ENCODE results near the gene KBTBD4. TPM values are rescaled to one million over a fixed set of nuclear protein-coding genes. Genes with fewer than 3 reads are reported as not detected.

KBTBD4 gene
- total and polyA plus RNA-seq, 2 of the 13 experiments (the other 11 are each of a cell fraction or from before 2014, with no cell fraction given) = 8.5 to 12.8 TPM

DNA sequence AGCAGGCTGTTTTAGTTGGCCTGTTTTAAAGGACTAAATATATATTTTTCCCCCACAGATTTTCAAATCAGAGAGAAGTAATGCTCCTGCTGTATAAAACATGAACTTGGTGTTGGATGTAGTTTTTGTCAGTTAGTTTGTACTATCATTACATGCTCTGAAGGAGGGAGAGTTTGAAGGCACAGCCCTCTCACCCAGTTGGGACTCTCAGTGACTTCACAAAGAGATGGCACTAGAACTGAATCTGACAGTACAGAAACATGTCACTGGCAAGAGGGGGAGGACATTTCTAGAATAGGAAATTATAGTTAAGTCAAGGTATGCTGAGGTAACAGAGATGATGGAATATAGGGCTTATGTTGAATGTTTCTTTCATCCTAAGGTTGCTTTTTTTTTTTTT is 36.5 kb upstream of the KBTBD4 start:
- Histone ChIP-seq H3K27ac (ENCODE audit: extremely low read length, insufficient read depth, low read length) (no peak overlapping the region), H3K4me3 (replicated peaks in 1 of 3; ENCODE audit: insufficient read depth in 1 of 3, low read depth in 2 of 3, low read length in 3 of 3) (no peak overlapping the region), H3K4me2 (ENCODE audit: low read depth, low read length) (no peak overlapping the region), H3K9ac (ENCODE audit: insufficient read depth, low read depth, low read length) (no peak overlapping the region), H3K79me2 (ENCODE audit: insufficient read depth, low read length) (no peaks in the 10 kb centered on the region), H3K9me3 (ENCODE audit: low read length) (no peaks in the 10 kb centered on the region), H3K27me3 (ENCODE audit: control insufficient read depth in 1 of 2, insufficient read depth in 2 of 2, low read length in 2 of 2) (no peaks in the 10 kb centered on the region), H2AFZ (ENCODE audit: low read length) (no peak overlapping the region), H3K4me1 (ENCODE audit: insufficient read depth, low read length) (no peaks in the 10 kb centered on the region), H4K20me1 (ENCODE audit: insufficient read depth, low read length) (no peaks in the 10 kb centered on the region), H3K36me3 (replicated peaks in 1 of 2; ENCODE audit: control insufficient read depth in 1 of 2, insufficient read depth in 2 of 2, low read length in 2 of 2) (peaks cover 1 to 15% of the 10 kb centered on the region in 2 experiments; a peak in 4 of 5 replicates)
- ChIA-PET POLR2A (no interaction called here), CTCF (ENCODE audit: low intra/inter-chr PET ratio, low total read pairs) (no interaction called here)
- BruUV-seq (replicated peaks) = no TSS peak
- TF ChIP-seq FOSL1 (CRISPR knock-in tag; IDR thresholded peaks at IDR 0.05; ENCODE audit: borderline replicate concordance) (no peak), REXO4 (CRISPR knock-in tag; IDR thresholded peaks at IDR 0.05; ENCODE audit: borderline replicate concordance) (no peak), SRSF9 (IDR thresholded peaks at IDR 0.05; ENCODE audit: borderline replicate concordance, insufficient read depth, low read depth, low read length, poor library complexity, severe bottlenecking) (no peak), YEATS4 (CRISPR knock-in tag; IDR thresholded peaks at IDR 0.05; ENCODE audit: borderline replicate concordance) (no peak), NR2F6 (IDR thresholded peaks at IDR 0.05) (no peak), NR2F6 (CRISPR knock-in tag; IDR thresholded peaks at IDR 0.05) (no peak), ZNF672 (CRISPR knock-in tag; IDR thresholded peaks at IDR 0.05) (no peak), PLRG1 (conservative IDR thresholded peaks at IDR 0.05) (no peak), KDM3A (CRISPR knock-in tag; IDR thresholded peaks at IDR 0.05; ENCODE audit: low read depth) (no peak), GATAD2A (CRISPR knock-in tag; IDR thresholded peaks at IDR 0.05) (no peak), ZNF747 (CRISPR knock-in tag; IDR thresholded peaks at IDR 0.05; ENCODE audit: borderline replicate concordance) (no peak), CREB1 (IDR thresholded peaks at IDR 0.05) (no peak), CREB1 (CRISPR knock-in tag; IDR thresholded peaks at IDR 0.05) (no peak), CREM (IDR thresholded peaks at IDR 0.05) (no peak), CREM (CRISPR knock-in tag; IDR thresholded peaks at IDR 0.05) (no peak)
- TF ChIP-seq, protein P1, sequence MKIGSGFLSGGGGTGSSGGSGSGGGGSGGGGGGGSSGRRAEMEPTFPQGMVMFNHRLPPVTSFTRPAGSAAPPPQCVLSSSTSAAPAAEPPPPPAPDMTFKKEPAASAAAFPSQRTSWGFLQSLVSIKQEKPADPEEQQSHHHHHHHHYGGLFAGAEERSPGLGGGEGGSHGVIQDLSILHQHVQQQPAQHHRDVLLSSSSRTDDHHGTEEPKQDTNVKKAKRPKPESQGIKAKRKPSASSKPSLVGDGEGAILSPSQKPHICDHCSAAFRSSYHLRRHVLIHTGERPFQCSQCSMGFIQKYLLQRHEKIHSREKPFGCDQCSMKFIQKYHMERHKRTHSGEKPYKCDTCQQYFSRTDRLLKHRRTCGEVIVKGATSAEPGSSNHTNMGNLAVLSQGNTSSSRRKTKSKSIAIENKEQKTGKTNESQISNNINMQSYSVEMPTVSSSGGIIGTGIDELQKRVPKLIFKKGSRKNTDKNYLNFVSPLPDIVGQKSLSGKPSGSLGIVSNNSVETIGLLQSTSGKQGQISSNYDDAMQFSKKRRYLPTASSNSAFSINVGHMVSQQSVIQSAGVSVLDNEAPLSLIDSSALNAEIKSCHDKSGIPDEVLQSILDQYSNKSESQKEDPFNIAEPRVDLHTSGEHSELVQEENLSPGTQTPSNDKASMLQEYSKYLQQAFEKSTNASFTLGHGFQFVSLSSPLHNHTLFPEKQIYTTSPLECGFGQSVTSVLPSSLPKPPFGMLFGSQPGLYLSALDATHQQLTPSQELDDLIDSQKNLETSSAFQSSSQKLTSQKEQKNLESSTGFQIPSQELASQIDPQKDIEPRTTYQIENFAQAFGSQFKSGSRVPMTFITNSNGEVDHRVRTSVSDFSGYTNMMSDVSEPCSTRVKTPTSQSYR (CRISPR knock-in tag; IDR thresholded peaks at IDR 0.05; ENCODE audit: borderline replicate concordance) = no peak
- TF ChIP-seq, protein P2, sequence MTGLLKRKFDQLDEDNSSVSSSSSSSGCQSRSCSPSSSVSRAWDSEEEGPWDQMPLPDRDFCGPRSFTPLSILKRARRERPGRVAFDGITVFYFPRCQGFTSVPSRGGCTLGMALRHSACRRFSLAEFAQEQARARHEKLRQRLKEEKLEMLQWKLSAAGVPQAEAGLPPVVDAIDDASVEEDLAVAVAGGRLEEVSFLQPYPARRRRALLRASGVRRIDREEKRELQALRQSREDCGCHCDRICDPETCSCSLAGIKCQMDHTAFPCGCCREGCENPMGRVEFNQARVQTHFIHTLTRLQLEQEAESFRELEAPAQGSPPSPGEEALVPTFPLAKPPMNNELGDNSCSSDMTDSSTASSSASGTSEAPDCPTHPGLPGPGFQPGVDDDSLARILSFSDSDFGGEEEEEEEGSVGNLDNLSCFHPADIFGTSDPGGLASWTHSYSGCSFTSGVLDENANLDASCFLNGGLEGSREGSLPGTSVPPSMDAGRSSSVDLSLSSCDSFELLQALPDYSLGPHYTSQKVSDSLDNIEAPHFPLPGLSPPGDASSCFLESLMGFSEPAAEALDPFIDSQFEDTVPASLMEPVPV (CRISPR knock-in tag; IDR thresholded peaks at IDR 0.05) = no peak
- TF ChIP-seq, protein P3, sequence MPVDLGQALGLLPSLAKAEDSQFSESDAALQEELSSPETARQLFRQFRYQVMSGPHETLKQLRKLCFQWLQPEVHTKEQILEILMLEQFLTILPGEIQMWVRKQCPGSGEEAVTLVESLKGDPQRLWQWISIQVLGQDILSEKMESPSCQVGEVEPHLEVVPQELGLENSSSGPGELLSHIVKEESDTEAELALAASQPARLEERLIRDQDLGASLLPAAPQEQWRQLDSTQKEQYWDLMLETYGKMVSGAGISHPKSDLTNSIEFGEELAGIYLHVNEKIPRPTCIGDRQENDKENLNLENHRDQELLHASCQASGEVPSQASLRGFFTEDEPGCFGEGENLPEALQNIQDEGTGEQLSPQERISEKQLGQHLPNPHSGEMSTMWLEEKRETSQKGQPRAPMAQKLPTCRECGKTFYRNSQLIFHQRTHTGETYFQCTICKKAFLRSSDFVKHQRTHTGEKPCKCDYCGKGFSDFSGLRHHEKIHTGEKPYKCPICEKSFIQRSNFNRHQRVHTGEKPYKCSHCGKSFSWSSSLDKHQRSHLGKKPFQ (CRISPR knock-in tag; IDR thresholded peaks at IDR 0.05; ENCODE audit: insufficient replicate concordance) = no peak
- in situ Hi-C loops (cut with HindIII; ENCODE audit: extremely low pct_ligation_motif_present, low pct_unique_long_range_greater_than_20kb) (no loop called here), intact Hi-C loops (cut with micrococcal nuclease; ENCODE audit: unreplicated experiment) (no loop called here)
- DNase-seq (ENCODE audit: low spot score) (no peak), FAIRE-seq (no peak), ATAC-seq (no peak)
